Testis (tissue), 3 donors: ENCODE results near the gene LORICRIN. TPM values are rescaled to one million over a fixed set of nuclear protein-coding genes. Genes with fewer than 3 reads are reported as not detected.

Experiments used
- DNase-seq: peaks from one replicate; pipeline ENCODE4 v3.0.0-alpha.2; 2019
- H3K27ac ChIP-seq, 2 donors: fragments of 200-600 bp; sonication (generic); one replicate each; pipeline ENCODE4 v1.5.1; 2019
- H3K27me3 ChIP-seq: fragments of 200-600 bp; sonication (generic); one replicate; pipeline ENCODE4 v1.5.1; 2019
- H3K36me3 ChIP-seq: fragments of 200-600 bp; sonication (generic); one replicate; pipeline ENCODE4 v1.5.1; 2017; ENCODE audit warnings: low read depth; ENCODE audit errors: missing control alignments
- H3K4me1 ChIP-seq: fragments of 200-600 bp; sonication (generic); one replicate; pipeline ENCODE4 v1.5.1; 2019
- H3K4me3 ChIP-seq, 2 donors: fragments of 200-600 bp; sonication (generic); one replicate each; pipeline ENCODE4 v1.5.1; 2017 to 2019
- H3K9me3 ChIP-seq: fragments of 200-600 bp; sonication (generic); one replicate; pipeline ENCODE4 v1.5.1; 2017
- POLR2A ChIP-seq: fragments of 450-650 bp; IDR thresholded peaks from one replicate; pipeline ENCODE4 v1.6.1; 2017; ENCODE audit warnings: antibody characterized with exemption, mild to moderate bottlenecking, moderate library complexity
- WGBS, 2 donors: methylation state at CpG; one replicate each; pipeline ENCODE4 v1.1.5; 2018; 5-methylcytosine and 5-hydroxymethylcytosine counted together
- intact Hi-C: fragments of 100-400 bp; cut with DNase I; formaldehyde crosslinking; loops from one replicate; pipeline ENCODE4 v1.15.1; 2023; ENCODE audit warnings: low total_unique reads
- polyA plus RNA-seq: library from polyadenylated mRNA; stranded (reverse); fragments of 350-450 nt; fragmentation: Illumina TruSeq; extraction: RNeasy Lipid Tissue Mini Kit (QIAGEN cat#74804); gene quantifications from one replicate; pipeline ENCODE4 v1.2.3, GENCODE V29; 2014; ENCODE audit warnings: low read depth, low replicate concordance; ENCODE audit not compliant: insufficient read depth
- total RNA-seq, 2 donors: library from RNA; depleted of rRNA; stranded (reverse); fragments of >200 nt; gene quantifications; one replicate each; pipeline ENCODE4 v1.2.3, GENCODE V29; 2016
- TF ChIP-seq, protein P1 (sequence below), 3 experiments: fragments of 450-650 bp in 2 of 3; fragments of 200-600 bp in 1 of 3; sonication (generic) in 1 of 3; IDR thresholded peaks; one replicate each; pipeline ENCODE4 v1.5.1; 2016 to 2019; ENCODE audit warnings: antibody characterized with exemption in 3 of 3, mild to moderate bottlenecking in 2 of 3, moderate library complexity in 1 of 3

The LORICRIN gene
- total and polyA plus RNA-seq, 3 donors from 2014 or later: 0.25 to 0.31 TPM; not detected in 1

DNA sequence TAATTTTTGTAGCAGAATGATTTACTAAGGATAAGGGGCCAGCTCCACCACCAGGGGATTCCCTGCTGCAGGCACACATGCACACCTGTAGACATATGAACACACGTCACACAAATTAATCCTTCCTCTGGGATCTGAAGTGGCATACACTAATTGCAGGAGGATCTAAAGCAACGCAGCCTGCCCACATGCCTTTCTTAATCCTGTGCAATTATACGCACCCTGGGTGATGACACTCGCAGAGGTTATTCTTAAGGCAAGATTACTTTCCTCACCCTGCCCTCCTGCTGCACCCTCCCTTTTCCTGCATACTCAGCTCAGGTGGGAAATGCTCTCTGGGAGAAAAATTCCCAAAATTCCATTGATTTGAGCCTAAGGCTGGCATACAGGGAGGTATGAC lies 7.5 kb upstream of the LORICRIN start:
- DNase-seq: no peak
- no peaks in the 10 kb centered on the region for H3K27me3 ChIP-seq
- 85 to 91% methylated on average over 4 of the region's 4 CpGs for WGBS, 2 donors
- TF ChIP-seq POLR2A: no peak
- TF ChIP-seq, protein P1, sequence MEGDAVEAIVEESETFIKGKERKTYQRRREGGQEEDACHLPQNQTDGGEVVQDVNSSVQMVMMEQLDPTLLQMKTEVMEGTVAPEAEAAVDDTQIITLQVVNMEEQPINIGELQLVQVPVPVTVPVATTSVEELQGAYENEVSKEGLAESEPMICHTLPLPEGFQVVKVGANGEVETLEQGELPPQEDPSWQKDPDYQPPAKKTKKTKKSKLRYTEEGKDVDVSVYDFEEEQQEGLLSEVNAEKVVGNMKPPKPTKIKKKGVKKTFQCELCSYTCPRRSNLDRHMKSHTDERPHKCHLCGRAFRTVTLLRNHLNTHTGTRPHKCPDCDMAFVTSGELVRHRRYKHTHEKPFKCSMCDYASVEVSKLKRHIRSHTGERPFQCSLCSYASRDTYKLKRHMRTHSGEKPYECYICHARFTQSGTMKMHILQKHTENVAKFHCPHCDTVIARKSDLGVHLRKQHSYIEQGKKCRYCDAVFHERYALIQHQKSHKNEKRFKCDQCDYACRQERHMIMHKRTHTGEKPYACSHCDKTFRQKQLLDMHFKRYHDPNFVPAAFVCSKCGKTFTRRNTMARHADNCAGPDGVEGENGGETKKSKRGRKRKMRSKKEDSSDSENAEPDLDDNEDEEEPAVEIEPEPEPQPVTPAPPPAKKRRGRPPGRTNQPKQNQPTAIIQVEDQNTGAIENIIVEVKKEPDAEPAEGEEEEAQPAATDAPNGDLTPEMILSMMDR (IDR thresholded peaks at IDR 0.05): no peak
- no peak overlapping the region for H3K4me3 ChIP-seq
- no peaks in the 10 kb centered on the region for H3K4me1 ChIP-seq
- intact Hi-C loops: no loop called here
- no peaks in the 10 kb centered on the region for H3K9me3 ChIP-seq
- H3K27ac ChIP-seq: no peak overlapping the region
- H3K36me3 ChIP-seq: no peaks in the 10 kb centered on the region

- intact Hi-C loops: no loop called here
- no peak overlapping the region for H3K27ac ChIP-seq
- H3K4me1 ChIP-seq: no peaks in the 10 kb centered on the region
- WGBS, 2 donors: 57 to 98% methylated on average over 2 of the region's 2 CpGs
- no peaks in the 10 kb centered on the region for H3K36me3 ChIP-seq
- DNase-seq: no peak
- no peaks in the 10 kb centered on the region for H3K9me3 ChIP-seq
- no peaks in the 10 kb centered on the region for H3K27me3 ChIP-seq
- H3K4me3 ChIP-seq: no peak overlapping the region
- TF ChIP-seq, protein P1 (IDR thresholded peaks at IDR 0.05): no peak
- TF ChIP-seq POLR2A: no peak
These were observed 6.4 kb upstream of the LORICRIN start for GRCh38 chr1:153253076-153253475.

GRCh38 chr1:153253693-153254092 lies 5.8 kb upstream of the LORICRIN start:
- Histone ChIP-seq H3K4me1 (no peaks in the 10 kb centered on the region), H3K4me3 (no peak overlapping the region), H3K27me3 (no peaks in the 10 kb centered on the region), H3K27ac (no peak overlapping the region), H3K36me3 (no peaks in the 10 kb centered on the region), H3K9me3 (no peaks in the 10 kb centered on the region)
- DNase-seq: no peak
- 70 to 100% methylated on average over 1 of the region's 1 CpG for WGBS, 2 donors
- TF ChIP-seq, protein P1 (IDR thresholded peaks at IDR 0.05): no peak
- TF ChIP-seq POLR2A: no peak
- intact Hi-C loops: no loop called here

GRCh38 chr1:153260585-153261280 lies 1.2 kb downstream of the LORICRIN start:
- Histone ChIP-seq H3K36me3 (no peaks in the 10 kb centered on the region), H3K4me3 (peak overlapping the region; percentile 43 to 50), H3K9me3 (no peaks in the 10 kb centered on the region), H3K27me3 (no peaks in the 10 kb centered on the region), H3K4me1 (peaks cover 5% of the 10 kb centered on the region), H3K27ac (no peak overlapping the region)
- WGBS, 2 donors: 24 to 28% methylated on average over 7 to 9 of the region's 45 CpGs
- DNase-seq: no peak
- TF ChIP-seq POLR2A: no peak
- TF ChIP-seq, protein P1 (IDR thresholded peaks at IDR 0.05): no peak
- intact Hi-C loops: no loop called here
